Lower leg skin (tissue), 3 donors: ENCODE results near the gene VTI1A.

Experiments
- POLR2A ChIP-seq, 2 donors: fragments of 450-650 bp; IDR thresholded peaks; one replicate each; pipeline ENCODE4 v1.6.1; 2016 to 2017; ENCODE audit warnings: antibody characterized with exemption in 2 of 2, mild to moderate bottlenecking in 1 of 2, moderate library complexity in 1 of 2
- TF ChIP-seq, protein P1 (sequence below), 3 donors: fragments of 450-650 bp; IDR thresholded peaks; one replicate each; pipeline ENCODE4 v1.5.1; 2016; ENCODE audit warnings: antibody characterized with exemption in 3 of 3, mild to moderate bottlenecking in 3 of 3, moderate library complexity in 2 of 3

GRCh38 chr10:112735041-112735695 is 288.2 kb downstream of the VTI1A start:
- TF ChIP-seq, protein P1, sequence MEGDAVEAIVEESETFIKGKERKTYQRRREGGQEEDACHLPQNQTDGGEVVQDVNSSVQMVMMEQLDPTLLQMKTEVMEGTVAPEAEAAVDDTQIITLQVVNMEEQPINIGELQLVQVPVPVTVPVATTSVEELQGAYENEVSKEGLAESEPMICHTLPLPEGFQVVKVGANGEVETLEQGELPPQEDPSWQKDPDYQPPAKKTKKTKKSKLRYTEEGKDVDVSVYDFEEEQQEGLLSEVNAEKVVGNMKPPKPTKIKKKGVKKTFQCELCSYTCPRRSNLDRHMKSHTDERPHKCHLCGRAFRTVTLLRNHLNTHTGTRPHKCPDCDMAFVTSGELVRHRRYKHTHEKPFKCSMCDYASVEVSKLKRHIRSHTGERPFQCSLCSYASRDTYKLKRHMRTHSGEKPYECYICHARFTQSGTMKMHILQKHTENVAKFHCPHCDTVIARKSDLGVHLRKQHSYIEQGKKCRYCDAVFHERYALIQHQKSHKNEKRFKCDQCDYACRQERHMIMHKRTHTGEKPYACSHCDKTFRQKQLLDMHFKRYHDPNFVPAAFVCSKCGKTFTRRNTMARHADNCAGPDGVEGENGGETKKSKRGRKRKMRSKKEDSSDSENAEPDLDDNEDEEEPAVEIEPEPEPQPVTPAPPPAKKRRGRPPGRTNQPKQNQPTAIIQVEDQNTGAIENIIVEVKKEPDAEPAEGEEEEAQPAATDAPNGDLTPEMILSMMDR (IDR thresholded peaks at IDR 0.05): no peak
- TF ChIP-seq POLR2A (IDR thresholded peaks at IDR 0.05): no peak
